Stimulated activated CD4-positive, alpha-beta T cell treated with anti-CD3 and anti-CD28 coated beads, Interleukin-1b, Interleukin-23, amount 100 ng/mL, for 1 hour (primary cell): ENCODE results near the gene TBX1.

ENCODE experiments used
- DNase-seq, 2 donors: peaks; one replicate each; pipeline ENCODE4 v3.0.0-alpha.2; 2020; ENCODE audit warnings: low read depth in 2 of 2

The TBX1 gene

DNA sequence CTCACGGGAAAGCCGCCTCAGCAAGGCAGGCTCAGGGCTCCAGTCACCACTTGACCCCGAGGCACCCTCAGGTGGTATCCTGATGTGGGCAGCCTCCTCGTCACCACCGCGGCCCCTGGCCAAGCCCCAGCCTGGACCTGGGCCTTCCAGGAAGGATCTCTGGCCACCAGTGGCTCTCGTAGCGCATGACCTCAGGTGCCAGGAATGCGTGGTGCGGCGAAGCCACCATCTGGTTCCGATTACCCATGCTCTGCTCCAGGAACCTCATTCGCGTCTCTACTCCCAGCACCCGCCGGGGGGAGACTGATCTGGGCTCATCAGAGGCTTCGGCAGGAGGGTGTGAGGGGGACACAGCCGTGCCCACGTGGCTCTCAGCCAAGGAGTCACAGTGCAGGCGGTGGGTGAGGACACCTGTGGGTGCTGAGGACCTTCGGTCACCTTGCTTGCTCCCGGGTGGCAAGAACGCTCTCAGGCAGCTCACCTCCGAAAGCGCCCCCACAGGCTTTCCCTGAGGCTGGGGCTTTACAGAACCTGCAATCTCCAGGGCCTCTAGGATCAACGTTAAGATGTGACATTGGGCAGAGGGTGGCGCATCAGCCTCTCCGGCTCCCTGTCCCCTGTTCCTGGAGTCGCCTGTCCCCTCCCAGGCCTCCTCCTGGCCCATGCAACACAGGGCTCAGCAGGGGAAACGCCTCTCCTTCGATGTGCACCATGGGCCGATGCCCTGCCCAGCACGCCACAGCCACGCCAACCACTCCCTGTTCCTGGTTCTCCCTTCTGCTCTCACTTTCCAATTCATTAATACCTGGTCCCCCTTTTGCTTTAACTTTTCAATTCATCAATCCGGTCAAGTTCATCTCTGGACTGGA is 39.0 kb downstream of the TBX1 start:
- no peak for DNase-seq

DNA sequence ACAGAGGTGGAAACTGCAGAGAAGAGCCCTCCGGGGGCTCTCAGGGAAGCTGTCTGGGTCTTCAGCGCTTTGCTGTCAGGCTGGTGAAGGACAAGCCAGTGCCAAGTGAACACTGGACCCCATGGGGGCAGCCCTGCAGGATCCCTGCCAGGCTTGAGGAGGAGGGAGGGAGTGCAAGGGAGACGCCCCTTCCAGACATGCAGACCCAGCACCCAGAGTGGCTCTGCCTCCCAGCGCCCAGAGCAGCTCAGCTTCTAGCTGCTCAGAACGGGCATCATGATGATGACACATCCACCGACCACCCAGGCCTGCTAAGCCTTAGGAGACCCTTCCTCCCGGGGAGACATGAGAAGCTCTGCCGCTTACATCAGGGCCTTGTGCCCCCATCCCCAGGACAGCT is 39.7 kb downstream of the TBX1 start:
- no peak for DNase-seq

DNA sequence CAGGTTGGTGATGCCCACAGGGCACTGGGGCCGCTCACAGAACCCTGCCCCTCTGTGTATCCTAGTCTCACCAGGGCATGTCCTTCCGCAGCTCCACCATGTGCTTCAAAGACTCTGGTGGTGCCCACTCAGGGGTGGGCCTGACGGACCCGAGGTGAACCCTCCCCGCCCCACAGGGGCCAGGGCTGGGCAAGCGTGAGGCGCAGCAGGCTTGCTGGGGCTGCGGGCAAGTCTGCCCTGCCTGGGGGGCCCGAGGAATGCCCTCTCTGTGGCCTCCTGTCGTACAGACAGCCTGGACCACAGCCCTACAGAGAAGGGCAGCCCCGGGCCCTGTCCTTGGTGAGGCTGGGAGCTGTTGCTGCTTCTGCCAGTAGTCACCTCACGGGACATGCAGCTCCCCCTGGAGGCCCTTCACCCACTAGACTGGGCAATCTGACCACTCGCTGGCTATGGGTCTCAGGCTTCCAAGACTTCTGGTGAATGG is 40.2 kb downstream of the TBX1 start:
- DNase-seq = no peak

DNA sequence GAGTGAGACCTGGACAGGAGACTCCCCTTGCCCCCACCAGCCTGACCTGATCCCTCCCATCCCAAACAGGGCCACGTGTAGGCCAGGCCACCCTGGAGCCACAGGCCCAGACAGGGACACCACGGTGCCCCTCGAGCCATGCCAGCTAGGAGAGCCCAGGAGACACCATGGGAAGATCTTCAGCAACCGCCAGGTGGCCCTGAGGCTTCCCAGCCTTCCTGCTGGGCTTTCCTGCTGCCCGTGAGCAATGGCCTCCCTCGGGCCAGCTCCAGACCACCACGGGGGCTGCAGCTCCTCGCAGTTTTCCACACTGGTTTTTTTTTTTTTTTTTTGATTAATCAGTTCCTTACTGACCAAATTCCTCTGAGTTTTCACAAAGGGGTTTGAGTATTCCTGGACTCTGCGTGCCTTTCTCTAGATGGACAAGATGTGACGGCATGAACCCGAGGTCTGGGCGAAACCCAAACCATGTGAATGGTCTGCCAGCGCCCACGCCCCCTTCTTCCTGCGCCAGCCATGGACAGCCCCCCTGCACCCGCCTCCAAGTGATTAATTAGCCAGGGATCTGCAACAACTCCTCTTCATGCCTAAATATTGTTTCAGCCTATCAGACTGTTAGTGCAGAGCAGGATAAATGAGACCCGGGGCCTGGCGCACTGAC is 40.9 kb downstream of the TBX1 start:
- no peak for DNase-seq

DNA sequence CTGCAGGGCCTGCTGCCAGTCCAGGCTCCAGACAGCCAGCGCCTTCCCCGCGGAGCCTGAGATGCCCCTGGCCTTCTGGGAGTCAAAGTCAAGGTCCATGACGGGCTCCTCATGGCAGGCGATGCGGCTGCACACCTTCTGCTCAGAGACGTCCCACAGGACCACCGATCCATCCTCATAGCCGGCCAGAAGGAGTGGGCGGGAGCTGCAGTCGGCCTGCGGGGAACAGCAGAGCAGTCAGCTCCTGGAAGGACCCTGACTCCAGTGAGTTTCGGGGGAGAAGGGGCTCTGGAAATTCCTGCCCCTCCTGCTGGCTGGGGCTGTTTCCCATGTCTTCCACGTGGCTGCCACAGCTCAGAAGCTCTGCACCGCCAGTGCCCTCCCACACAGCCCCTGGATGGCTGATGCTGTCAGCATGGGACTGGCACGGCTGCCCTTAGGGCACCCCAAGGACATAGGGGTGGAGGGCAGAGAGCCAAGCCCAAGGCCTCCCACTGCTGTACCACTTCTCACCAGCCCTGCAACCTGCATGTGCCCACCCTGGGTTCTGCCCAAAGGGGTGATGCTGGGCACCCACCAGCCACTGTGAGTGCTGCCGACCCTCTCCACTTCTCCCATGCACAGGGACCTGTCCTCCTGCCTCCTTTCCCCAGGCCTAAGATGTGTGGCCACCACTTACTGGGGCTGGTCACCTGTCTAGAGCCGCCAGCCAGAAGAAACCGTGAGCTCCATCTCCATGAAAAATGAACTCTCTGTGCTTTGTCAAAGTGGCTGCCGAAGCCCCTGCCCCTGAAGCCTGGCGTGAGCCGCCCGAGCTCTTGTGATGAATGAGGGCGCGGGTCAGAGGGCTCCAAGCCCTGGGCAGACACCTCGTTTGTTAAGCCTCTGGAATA is 41.7 kb downstream of the TBX1 start:
- DNase-seq = no peak

DNA sequence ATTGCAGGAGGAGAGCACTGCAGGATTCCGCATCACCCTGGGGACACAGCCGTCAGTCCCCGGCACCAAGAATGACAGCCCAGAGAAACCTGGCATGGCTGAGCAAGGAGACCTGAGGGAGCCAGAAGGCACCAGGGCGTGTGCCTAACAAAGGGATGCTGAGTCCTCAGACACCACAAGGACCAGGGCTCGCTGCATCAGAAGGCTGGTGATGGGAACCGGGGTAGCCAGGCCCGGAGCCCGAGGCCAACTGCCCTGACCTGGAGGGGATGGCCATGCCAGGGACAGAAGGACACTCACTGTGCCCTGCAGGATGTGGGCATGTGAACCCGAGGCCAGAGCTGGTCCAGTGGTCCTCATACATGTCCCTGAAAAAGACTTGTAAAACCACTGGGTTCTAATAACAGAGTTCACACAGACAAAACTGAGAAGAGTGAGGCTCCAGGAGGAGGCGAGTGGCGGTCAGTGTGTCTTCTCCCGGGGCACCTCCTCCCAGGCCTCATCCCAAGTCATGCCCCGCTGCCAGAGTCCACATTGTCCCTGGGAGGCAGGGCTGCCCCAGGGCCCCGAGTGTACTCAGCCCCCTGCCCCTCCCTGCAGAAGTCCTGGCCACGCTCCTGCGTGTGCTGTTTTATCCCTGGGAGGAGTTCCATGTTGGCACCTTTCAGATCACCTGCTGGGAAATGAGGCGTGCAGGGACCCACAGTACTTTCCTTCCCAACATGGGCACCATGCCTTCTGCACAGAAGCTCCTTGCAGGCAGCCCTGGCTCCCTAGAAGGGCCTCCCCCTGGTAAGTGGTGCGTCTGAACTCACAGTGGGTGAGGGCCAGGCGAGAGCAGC is 42.5 kb downstream of the TBX1 start:
- DNase-seq = no peak

DNA sequence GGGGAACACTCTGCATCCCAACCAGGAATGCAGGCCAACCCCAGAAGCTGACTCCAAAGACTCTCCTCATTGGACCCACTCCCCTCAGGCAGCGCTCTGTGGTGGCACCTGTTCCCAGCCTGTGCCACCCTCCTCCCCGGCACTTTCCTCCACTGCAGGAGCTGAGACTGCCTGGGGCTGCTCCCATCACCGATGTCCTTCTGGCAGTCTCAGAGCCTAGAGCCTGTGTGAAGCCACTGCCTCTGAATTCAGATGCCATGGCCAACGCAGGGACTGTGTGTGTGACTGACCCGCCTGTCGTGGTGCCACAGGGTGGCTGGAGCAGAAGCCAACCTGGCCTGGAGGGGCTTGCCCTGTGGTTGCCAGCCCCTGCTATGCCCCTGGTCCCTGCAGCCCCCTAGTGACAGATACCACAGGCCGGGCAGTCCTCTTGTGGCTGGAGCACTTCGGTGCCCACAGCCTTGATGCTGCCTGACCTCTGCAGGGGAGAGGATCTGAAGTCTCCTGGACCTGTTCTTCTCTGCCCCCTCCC is 43.2 kb downstream of the TBX1 start:
- DNase-seq = no peak

DNA sequence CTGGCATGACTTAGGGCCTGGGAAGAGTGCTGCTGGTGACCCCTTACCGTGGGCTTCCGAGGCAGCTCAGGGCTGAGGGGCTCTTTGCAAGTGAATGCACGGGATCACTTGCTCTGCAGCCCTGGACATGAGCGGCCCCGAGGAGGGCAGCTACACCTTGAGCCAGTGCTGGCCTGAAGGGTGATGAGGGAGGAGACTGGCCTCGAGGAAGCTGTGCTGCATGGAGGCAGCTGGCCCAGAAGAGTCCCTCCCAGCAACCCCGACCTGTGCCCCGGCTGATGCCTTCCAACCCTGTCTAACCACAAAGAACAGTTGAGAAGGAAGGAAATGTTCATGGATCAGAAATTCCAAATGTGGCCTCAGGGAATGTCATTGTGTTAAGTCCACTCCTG is 45.2 kb downstream of the TBX1 start:
- no peak for DNase-seq

DNA sequence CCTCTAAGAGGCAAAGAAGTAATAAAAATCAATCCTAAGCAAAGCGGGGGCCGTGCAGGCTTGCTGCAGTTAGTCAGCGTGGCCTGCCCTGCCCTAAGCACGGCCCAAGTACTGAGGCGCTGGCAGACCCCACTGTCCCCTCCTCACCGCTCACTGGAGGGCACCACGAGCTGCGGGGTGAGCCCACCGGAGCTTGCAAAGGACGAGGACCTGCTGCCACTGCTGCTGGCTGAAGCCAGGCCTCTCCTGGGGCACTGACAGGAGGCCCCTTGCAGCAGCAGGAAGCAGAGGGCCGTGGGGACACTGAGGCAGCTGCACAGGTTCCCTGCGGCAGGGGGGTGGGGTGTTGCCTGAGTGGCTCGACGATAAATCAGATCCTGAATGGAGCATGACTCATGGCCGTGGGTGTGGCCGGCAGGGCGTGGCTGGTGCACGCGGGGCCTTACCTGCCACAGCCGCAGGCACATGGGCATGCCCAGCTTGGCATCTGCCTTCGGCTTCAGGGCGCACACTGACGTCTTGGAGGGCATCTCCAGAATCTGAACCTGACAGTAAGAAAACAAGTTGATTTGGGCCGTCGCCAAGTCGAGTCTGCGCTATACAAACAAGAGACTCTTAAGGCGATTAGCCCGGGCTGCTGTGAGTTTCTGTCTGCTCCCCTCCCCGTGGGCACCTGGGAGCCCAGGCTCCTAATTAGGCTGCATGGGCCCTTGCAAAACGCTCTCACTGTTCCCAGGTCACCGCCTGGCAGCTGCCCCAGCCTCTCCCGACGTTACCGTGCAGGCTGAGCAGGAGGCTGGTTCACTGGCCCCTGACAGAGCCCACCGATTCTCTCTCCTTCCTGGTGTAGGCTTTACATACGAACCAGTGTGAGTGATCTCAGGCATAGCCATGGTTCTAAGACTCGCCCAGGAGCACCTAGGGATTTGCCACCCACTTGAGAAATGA is 45.9 kb downstream of the TBX1 start:
- no peak for DNase-seq

DNA sequence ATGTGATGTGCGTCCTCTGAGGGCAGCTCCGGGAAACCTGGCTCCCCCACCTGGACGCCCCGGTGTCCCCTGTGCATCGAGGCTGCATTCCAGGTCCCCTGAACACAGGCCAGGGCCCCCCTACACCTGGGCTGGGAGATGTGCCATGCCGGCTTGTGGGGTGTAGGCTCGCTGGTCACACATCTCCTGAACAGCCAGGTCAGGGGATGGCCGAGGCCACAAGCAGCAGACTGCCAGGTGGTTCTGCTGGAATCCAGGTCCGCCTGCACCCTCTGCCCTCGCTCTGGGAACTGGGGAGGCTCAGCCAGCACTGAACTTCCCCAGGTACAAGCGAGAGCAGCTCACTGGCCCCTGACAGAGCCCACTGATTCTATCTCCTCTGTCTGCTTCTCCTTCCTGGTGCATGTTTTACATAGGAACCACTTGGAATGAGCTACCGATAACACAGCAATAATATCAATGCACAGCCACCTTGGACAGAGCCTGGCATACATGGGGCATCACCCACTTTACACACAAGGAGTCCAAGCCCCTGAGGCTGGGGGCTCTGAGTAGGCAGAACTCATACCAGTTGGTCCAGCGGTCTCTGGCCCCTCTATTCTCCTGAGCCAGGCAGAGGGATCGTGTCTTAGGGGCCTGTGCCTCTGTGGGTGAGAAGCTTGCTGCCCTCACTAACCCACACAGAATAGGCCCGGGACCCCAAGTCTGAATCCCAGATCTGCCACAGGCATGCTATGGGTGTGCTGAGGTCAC is 46.8 kb downstream of the TBX1 start:
- DNase-seq = no peak

DNA sequence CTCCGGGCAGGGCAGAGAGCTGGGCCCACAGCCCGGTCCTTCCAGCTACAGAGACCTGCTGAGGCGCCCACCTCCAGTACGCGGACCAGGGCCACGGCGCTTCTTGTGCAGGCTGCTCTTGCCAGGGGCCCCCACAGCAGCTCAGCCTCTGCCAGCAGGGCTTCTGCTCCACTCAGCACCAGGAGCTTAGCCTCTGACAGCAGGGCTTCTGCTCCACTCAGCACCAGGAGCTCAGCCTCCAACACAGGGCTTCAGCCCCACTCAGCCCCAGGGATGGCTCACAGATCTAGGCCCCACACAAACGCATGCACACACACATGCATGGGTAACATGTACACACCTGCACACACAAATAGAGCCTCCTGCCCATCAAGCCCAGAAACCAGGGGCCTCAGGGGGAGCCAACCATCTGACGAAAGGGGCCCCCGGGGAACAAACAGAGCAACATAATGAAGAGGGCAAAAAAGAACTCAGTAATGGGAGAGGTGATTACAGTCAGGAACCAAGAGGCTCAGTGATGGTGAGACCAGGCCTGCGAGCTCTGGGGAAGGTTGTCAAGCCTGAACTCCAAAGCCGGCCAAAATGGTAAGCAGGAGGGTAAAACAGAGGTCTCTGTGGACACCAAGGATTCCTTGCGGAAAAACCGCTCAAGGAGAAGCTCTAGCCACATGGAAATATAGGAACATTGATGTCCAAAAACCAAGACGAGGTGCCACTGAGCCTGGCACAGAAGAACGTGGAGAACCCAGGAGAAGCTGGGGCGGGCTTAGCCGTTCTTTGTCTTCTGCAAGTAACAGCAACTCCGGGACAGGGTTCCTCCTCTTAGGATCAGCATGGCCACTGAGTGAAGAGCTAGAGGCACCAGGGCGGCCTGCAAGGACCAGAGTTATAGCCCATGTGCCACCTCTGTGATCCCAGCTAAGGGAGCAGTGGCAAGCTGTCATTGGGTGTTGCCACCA is 47.6 kb downstream of the TBX1 start:
- DNase-seq = no peak

DNA sequence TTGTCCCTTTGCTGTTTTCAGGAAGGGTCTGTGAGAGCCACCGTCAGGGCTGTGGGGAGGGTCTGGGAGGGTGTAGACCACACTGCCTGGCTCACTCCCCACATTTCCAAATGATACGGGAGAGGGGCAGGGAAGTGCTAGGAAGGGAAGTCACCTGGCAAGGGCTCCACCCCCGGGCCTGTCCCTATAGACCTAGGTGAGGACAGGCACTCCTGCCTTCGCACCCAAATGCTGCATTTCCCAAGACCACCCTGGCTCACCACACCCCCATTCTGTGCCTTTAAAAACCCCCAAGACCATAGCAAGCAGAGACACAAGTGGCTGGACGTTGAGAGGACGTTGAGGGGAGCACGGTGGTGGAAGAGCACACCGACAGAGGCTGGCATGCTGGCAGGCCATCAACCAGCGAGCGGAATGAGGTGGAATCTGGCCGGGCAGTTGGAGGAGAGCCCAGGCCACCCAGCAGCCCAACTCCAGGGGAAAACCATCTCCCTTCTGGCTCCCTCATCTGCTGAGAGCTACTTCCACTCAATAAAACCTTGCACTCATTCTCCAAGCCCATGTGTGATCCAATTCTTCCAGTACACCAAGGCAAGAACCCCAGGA is 48.4 kb downstream of the TBX1 start:
- no peak for DNase-seq

DNA sequence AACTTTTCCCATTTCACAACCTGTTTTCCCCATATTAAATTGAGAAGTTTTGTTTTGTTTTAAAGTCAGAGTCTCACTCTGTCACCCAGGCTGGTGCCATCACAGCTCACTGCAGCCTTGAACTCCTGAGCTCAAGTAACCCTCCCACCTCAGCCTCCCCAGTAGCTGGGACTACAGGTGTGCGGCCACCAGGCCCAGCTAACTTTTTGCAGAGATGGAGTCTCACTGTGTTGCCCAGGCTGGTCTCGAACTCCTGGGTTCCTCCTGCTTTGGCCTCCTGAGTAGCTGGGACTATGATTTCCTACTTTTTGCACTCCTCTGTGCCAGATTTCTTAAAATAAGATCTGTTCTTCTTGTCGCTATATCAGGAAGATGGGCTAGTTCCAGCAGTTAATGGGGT is 49.2 kb downstream of the TBX1 start:
- no peak for DNase-seq

DNA sequence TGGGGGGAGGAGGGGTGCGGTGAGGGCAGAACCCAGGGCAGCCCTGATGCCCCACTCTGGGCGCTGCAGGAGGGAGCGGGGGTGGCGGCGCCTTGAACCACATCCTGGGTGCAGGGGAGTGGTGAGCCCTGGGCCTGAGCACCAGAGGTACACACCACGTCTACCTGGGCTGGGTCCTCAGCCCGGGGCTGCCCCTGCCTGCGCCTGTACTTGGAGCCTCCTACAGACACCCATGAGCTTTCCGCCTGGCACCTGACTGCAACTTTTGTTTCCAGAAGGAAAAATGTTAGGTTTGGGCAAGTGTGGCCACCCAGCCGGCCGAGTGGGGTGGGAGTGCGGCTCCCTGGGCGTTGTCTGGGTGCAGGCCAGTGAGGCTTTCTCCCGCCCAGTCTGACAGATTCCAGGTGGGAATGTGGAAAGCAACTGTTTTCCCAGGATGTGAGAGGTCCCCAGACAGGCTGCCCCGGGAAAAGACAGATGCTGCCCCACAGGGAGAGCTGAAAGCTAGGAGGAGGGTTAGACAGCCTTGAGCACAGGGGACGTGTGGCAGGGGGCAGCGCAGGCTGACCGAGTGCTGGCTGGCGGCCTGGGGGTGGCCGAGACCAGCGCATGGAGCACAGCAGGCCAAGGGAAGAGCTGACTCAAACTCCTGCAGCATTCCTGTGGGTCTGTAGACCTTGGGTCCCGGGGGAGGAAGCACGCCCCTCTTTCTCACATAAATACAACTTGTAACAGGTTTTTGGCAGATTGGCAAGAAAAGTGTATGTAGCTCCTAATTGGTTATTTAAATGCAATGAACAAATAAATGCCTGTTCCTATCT is 50.0 kb downstream of the TBX1 start:
- no peak for DNase-seq

DNA sequence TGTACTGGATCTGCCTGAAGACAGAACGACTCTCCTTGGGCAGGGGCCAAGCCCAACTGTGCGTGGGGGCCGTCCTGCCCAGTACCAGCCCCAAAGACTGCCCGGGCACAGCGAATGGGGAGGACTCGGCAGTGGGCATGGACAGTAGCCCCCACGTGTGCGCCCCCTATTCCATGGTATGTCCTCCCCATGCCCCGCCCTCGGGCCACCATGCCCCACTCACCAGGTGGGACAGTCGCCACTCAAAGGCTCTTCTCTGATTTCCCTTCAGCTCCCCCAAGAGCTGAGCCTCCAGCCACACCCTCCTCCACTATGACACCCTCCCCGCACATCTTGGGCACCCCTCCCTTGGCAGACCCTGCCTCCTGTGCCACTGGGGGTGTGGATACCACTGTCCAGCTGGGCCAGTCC is 50.6 kb downstream of the TBX1 start:
- no peak for DNase-seq
